Activated T-cell treated with anti-CD3 and anti-CD28 coated beads, Interleukin-2, amount 50 U/mL, for 4 hours (primary cell): ENCODE measurements around the gene TAF7. TPM values are rescaled to one million over a fixed set of nuclear protein-coding genes. Genes with fewer than 3 reads are reported as not detected.
"Not testable (repeated sequence)": the region's sequence is repeated elsewhere in the genome, so short reads cannot be mapped to it uniquely, and the experiment has no call there.

ENCODE experiments used
- ATAC-seq, 2 donors: fragments of 200-7000 bp; cut with Tn5 transposase; one replicate each; pipeline ENCODE4 v1.10.0; 2021
- DNase-seq: peaks from one replicate; pipeline ENCODE4 v3.0.0-alpha.2; 2020
- H3K27me3 Mint-ChIP-seq: one replicate; pipeline ENCODE4 v1.8.0; 2021; ENCODE audit warnings: low read depth, mixed read lengths
- H3K36me3 Mint-ChIP-seq: one replicate; pipeline ENCODE4 v1.8.0; 2022; ENCODE audit warnings: mixed read lengths; ENCODE audit not compliant: insufficient read depth
- H3K4me1 Mint-ChIP-seq: one replicate; pipeline ENCODE4 v1.8.0; 2021; ENCODE audit warnings: low read depth, mixed read lengths
- H3K4me3 Mint-ChIP-seq: one replicate; pipeline ENCODE4 v1.8.0; 2021; ENCODE audit warnings: mild to moderate bottlenecking, moderate library complexity, mixed read lengths
- H3K9me3 Mint-ChIP-seq: one replicate; pipeline ENCODE4 v1.8.0; 2021; ENCODE audit warnings: mixed read lengths
- total RNA-seq, 3 donors: library from RNA; stranded (reverse); gene quantifications; one replicate each; pipeline ENCODE4 v1.2.1, GENCODE V29; 2021

The TAF7 gene
- total RNA-seq, 3 donors from 2014 or later = 64.8 to 73.8 (median 70.4) TPM

- Mint-ChIP-seq H3K36me3 (peaks cover 47% of the 10 kb centered on the region), H3K4me3 (peak overlapping the region; percentile 98), H3K4me1 (peaks cover 28% of the 10 kb centered on the region), H3K9me3 (peaks cover 52% of the 10 kb centered on the region), H3K27me3 (peaks cover 2% of the 10 kb centered on the region)
- DNase-seq (no peak), ATAC-seq (no peak)
Observed at GRCh38 chr5:141319202-141319601, 1.4 kb downstream of the TAF7 start.

GRCh38 chr5:141316963-141317362 lies 3.6 kb downstream of the TAF7 start:
- Mint-ChIP-seq H3K9me3 (peaks cover 61% of the 10 kb centered on the region), H3K36me3 (peaks cover 59% of the 10 kb centered on the region), H3K4me1 (peaks cover 28% of the 10 kb centered on the region)
- not testable (repeated sequence) for H3K4me3 Mint-ChIP-seq, H3K27me3 Mint-ChIP-seq, ATAC-seq, DNase-seq

- ATAC-seq = no peak
- Mint-ChIP-seq H3K36me3 (peaks cover 44% of the 10 kb centered on the region), H3K4me1 (peaks cover 9% of the 10 kb centered on the region), H3K9me3 (peaks cover 58% of the 10 kb centered on the region), H3K27me3 (no peaks in the 10 kb centered on the region), H3K4me3 (no peak overlapping the region)
- no peak for DNase-seq
Observed at GRCh38 chr5:141313711-141314110, 6.9 kb downstream of the TAF7 start.

- no peak for ATAC-seq
- Mint-ChIP-seq H3K4me3 (no peak overlapping the region), H3K4me1 (no peaks in the 10 kb centered on the region), H3K9me3 (peaks cover 53% of the 10 kb centered on the region), H3K36me3 (peaks cover 21% of the 10 kb centered on the region), H3K27me3 (no peaks in the 10 kb centered on the region)
- DNase-seq = no peak
Observed at GRCh38 chr5:141306630-141307029, 14.0 kb downstream of the TAF7 start.

- Mint-ChIP-seq H3K9me3 (peaks cover 45% of the 10 kb centered on the region), H3K27me3 (no peaks in the 10 kb centered on the region)
- no peak for ATAC-seq
Observed at GRCh38 chr5:141303756-141304155, 16.8 kb downstream of the TAF7 start, which contains the start of gene SLC25A2. Gene SLC25A2 (minus strand): TSS chr5:141304049. CDS start chr5:141303865, 184 bp downstream.

GRCh38 chr5:141298376-141298775 lies 22.2 kb downstream of the TAF7 start:
- H3K9me3 Mint-ChIP-seq = peaks cover 55% of the 10 kb centered on the region
- peaks cover 39% of the 10 kb centered on the region for H3K36me3 Mint-ChIP-seq
- no peaks in the 10 kb centered on the region for H3K4me1 Mint-ChIP-seq
- H3K4me3 Mint-ChIP-seq = no peak overlapping the region
- ATAC-seq = no peak
- no peaks in the 10 kb centered on the region for H3K27me3 Mint-ChIP-seq
- DNase-seq = no peak

More at GRCh38 chr5:141303756-141304155, 16.8 kb downstream of the TAF7 start, which contains the start of gene SLC25A2:
- peaks cover 22% of the 10 kb centered on the region for H3K36me3 Mint-ChIP-seq
- DNase-seq = no peak
- no peaks in the 10 kb centered on the region for H3K4me1 Mint-ChIP-seq
- H3K4me3 Mint-ChIP-seq = no peak within 1 kb of the TSS

GRCh38 chr5:141272906-141273305 lies 47.7 kb downstream of the TAF7 start:
- no peaks in the 10 kb centered on the region for H3K4me1 Mint-ChIP-seq
- H3K4me3 Mint-ChIP-seq = no peak overlapping the region
- H3K27me3 Mint-ChIP-seq = no peaks in the 10 kb centered on the region
- DNase-seq (no peak), ATAC-seq (no peak)
- peaks cover 53% of the 10 kb centered on the region for H3K9me3 Mint-ChIP-seq
- peaks cover 17% of the 10 kb centered on the region for H3K36me3 Mint-ChIP-seq

- Mint-ChIP-seq H3K4me3 (no peak overlapping the region), H3K27me3 (no peaks in the 10 kb centered on the region), H3K9me3 (peaks cover 68% of the 10 kb centered on the region), H3K4me1 (no peaks in the 10 kb centered on the region), H3K36me3 (peaks cover 29% of the 10 kb centered on the region)
- DNase-seq (no peak), ATAC-seq (no peak)
Observed at GRCh38 chr5:141269195-141269594, 51.4 kb downstream of the TAF7 start.

Other genes with a start within 250 kb of the TAF7 start
- gene PCDHB2, start 226.2 kb downstream of the TAF7 start, total RNA-seq = under 1 TPM in 1 of 3 donors, not detected in 2; 0.19 TPM
- not detected for gene PCDHB3, start 220.3 kb downstream of the TAF7 start, total RNA-seq
- not detected for gene PCDHB4, start 199.0 kb downstream of the TAF7 start, total RNA-seq
- under 1 TPM in 2 of 3 donors, not detected in 1; 0.13 to 0.16 TPM for gene PCDHB5, start 185.6 kb downstream of the TAF7 start, total RNA-seq
- under 1 TPM in 1 of 3 donors, not detected in 2; 0.05 TPM for gene PCDHB6, start 170.7 kb downstream of the TAF7 start, total RNA-seq
- not detected for gene PCDHB7, start 148.1 kb downstream of the TAF7 start, total RNA-seq
- not detected for gene PCDHB8, start 143.0 kb downstream of the TAF7 start, total RNA-seq
- gene PCDHB16, start 138.4 kb downstream of the TAF7 start, total RNA-seq = not detected
- gene PCDHB9, start 133.6 kb downstream of the TAF7 start, total RNA-seq = not detected
- gene PCDHB10, start 128.4 kb downstream of the TAF7 start, total RNA-seq = under 1 TPM in 1 of 3 donors, not detected in 2; 0.08 TPM
- gene PCDHB11, start 121.2 kb downstream of the TAF7 start, total RNA-seq = not detected
- gene PCDHB12, start 112.1 kb downstream of the TAF7 start, total RNA-seq = not detected
- under 1 TPM; 0.08 to 0.16 (median 0.10) TPM for gene PCDHB13, start 106.9 kb downstream of the TAF7 start, total RNA-seq
- under 1 TPM in 2 of 3 donors, not detected in 1; 0.08 TPM for gene PCDHB14, start 97.4 kb downstream of the TAF7 start, total RNA-seq
- under 1 TPM in 1 of 3 donors, not detected in 2; 0.08 TPM for gene PCDHB15, start 75.4 kb downstream of the TAF7 start, total RNA-seq
- under 1 TPM in 1 of 3 donors, not detected in 2; 0.18 TPM for gene SLC25A2, start 16.7 kb downstream of the TAF7 start, total RNA-seq
- under 1 TPM; 0.05 to 0.11 (median 0.11) TPM for gene PCDHGA1, start 9.7 kb upstream of the TAF7 start, total RNA-seq
- under 1 TPM in 1 of 3 donors, not detected in 2; 0.05 TPM for gene PCDHGA2, start 18.0 kb upstream of the TAF7 start, total RNA-seq
- gene PCDHGA3, start 23.0 kb upstream of the TAF7 start, total RNA-seq = not detected
- under 1 TPM in 1 of 3 donors, not detected in 2; 0.13 TPM for gene PCDHGB1, start 29.3 kb upstream of the TAF7 start, total RNA-seq
- under 1 TPM; 0.08 to 0.30 (median 0.08) TPM for gene PCDHGA4, start 34.2 kb upstream of the TAF7 start, total RNA-seq
- gene PCDHGB2, start 39.2 kb upstream of the TAF7 start, total RNA-seq = under 1 TPM; 0.13 to 0.43 (median 0.40) TPM
- under 1 TPM; 0.05 to 0.13 (median 0.08) TPM for gene PCDHGA5, start 43.4 kb upstream of the TAF7 start, total RNA-seq
- under 1 TPM; 0.10 to 0.19 (median 0.13) TPM for gene PCDHGB3, start 49.5 kb upstream of the TAF7 start, total RNA-seq
- gene PCDHGA6, start 53.1 kb upstream of the TAF7 start, total RNA-seq = under 1 TPM; 0.13 to 0.27 (median 0.18) TPM
- gene PCDHGA7, start 62.0 kb upstream of the TAF7 start, total RNA-seq = under 1 TPM in 2 of 3 donors, not detected in 1; 0.08 to 0.11 TPM
- under 1 TPM; 0.08 to 0.22 (median 0.20) TPM for gene PCDHGB4, start 66.9 kb upstream of the TAF7 start, total RNA-seq
- gene PCDHGA8, start 71.8 kb upstream of the TAF7 start, total RNA-seq = not detected
- under 1 TPM; 0.26 to 0.91 (median 0.27) TPM for gene PCDHGB5, start 77.2 kb upstream of the TAF7 start, total RNA-seq
- gene PCDHGA9, start 82.0 kb upstream of the TAF7 start, total RNA-seq = under 1 TPM; 0.13 to 0.18 (median 0.16) TPM
- under 1 TPM; 0.08 to 0.22 (median 0.18) TPM for gene PCDHGB6, start 87.2 kb upstream of the TAF7 start, total RNA-seq
- gene PCDHGA10, start 92.2 kb upstream of the TAF7 start, total RNA-seq = under 1 TPM; 0.25 to 0.68 (median 0.40) TPM
- gene PCDHGB7, start 96.9 kb upstream of the TAF7 start, total RNA-seq = under 1 TPM in 1 of 3 donors, not detected in 2; 0.15 TPM
- gene PCDHGA11, start 100.3 kb upstream of the TAF7 start, total RNA-seq = under 1 TPM; 0.05 to 0.13 (median 0.05) TPM
- gene PCDHGA12, start 109.7 kb upstream of the TAF7 start, total RNA-seq = under 1 TPM; 0.11 to 0.24 (median 0.20) TPM
- gene PCDHGC3, start 155.2 kb upstream of the TAF7 start, total RNA-seq = under 1 TPM; 0.22 to 0.55 (median 0.48) TPM
- gene PCDHGC4, start 164.2 kb upstream of the TAF7 start, total RNA-seq = not detected
- not detected for gene PCDHGC5, start 168.3 kb upstream of the TAF7 start, total RNA-seq